Coronary artery (tissue), 2 donors: Measurements from ENCODE around the gene CHIC2.

Experiments
- DNase-seq: peaks from one replicate; pipeline ENCODE4 v3.0.0-alpha.2; 2017; ENCODE audit warnings: low spot score
- H3K27ac ChIP-seq, 2 donors: fragments of 200-600 bp; sonication (generic); one replicate each; pipeline ENCODE4 v1.5.1; 2016 to 2019
- H3K4me3 ChIP-seq: fragments of 200-600 bp; sonication (generic); 2 replicates; pipeline ENCODE4 v1.5.1; 2016; ENCODE audit warnings: mild to moderate bottlenecking, moderate library complexity
- CTCF ChIP-seq: fragments of 200-600 bp; sonication (generic); IDR thresholded peaks from one replicate; pipeline ENCODE4 v1.5.1; 2019; ENCODE audit warnings: antibody characterized with exemption

CHIC2 gene

GRCh38 chr4:54102531-54103106, 38.2 kb upstream of the CHIC2 start:
- no peak for TF ChIP-seq CTCF
- H3K27ac ChIP-seq: no peak overlapping the region
- no peak overlapping the region for H3K4me3 ChIP-seq
- DNase-seq: no peak

DNA sequence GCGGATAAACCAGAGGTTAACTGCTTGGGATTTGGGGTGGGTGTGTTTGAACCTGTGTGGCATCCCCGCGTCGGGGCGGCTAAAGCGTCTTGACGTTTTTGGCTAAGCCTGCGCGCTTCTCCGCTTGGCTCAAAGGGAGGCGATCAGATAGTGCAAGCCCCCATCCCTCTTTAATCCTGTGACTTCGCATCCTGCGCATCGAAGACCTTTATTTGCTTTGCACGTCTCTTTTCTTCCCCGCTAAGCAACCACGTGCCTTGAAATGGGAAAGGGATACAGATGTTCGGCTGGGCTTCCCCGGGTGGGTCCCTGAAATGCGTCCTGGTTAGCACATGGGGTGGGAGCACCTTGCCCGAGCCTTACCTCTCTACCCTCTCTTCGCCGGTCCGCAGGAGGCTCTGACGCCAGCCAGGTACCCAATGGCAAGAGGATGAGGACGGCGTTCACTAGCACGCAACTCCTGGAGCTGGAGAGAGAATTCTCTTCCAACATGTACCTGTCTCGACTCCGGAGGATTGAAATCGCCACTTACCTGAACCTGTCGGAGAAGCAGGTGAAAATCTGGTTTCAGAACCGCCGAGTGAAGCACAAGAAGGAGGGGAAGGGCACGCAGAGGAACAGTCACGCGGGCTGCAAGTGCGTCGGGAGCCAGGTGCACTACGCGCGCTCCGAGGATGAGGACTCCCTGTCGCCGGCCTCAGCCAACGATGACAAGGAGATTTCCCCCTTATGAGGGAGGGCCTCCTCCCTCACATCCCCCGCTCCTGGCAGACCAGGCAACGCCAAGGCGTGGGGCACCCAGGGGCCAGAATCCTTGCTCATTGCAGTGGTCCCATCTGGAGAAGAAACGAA, 37.0 kb upstream of the CHIC2 start:
- peak overlapping the region; percentile 69 for H3K4me3 ChIP-seq
- no peak for TF ChIP-seq CTCF
- no peak overlapping the region for H3K27ac ChIP-seq
- DNase-seq: no peak

GRCh38 chr4:54100595-54101189, 36.3 kb upstream of the CHIC2 start:
- no peak overlapping the region for H3K27ac ChIP-seq
- no peak for TF ChIP-seq CTCF
- peak overlapping the region; percentile 69 for H3K4me3 ChIP-seq
- no peak for DNase-seq

GRCh38 chr4:54099748-54100574, 35.6 kb upstream of the CHIC2 start, which contains the start of gene GSX2:
TSS of gene GSX2 (plus strand) at chr4:54100163. CDS start at chr4:54100345, 182 bp downstream.
- Histone ChIP-seq H3K27ac (no peak within 1 kb of the TSS), H3K4me3 (peak within 1 kb of the TSS; percentile 69)
- TF ChIP-seq CTCF: no peak
- DNase-seq: no peak

GRCh38 chr4:54099287-54099747, 34.9 kb upstream of the CHIC2 start:
- Histone ChIP-seq H3K27ac (no peak overlapping the region), H3K4me3 (peak overlapping the region; percentile 69)
- no peak for DNase-seq
- TF ChIP-seq CTCF: no peak

DNA sequence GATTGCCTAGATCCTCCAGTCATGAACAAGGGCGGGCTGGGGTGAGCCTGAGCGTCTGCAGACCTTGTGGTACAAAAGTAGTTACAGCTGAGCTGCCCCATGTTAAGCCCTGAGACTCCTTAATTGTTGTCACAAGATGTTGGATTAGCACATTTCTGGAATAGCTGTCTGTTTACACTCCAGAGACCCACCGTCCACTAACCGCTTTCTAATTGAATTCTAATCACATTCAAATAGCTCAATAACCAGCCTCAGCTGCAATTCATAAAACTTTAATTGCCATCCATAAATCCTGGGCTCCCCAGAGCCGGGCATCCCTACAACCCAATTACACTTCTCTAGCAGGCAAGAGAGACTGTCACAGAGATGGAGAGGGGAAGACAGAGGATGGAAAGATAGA, 34.0 kb upstream of the CHIC2 start:
- Histone ChIP-seq H3K4me3 (no peak overlapping the region), H3K27ac (no peak overlapping the region)
- no peak for DNase-seq
- TF ChIP-seq CTCF: no peak
